NCI-H82 treated with DMSO at 0.1 percent for 48 hours (cell line): ENCODE data around the gene BSG.
"Not testable (repeated sequence)": the region's sequence is repeated elsewhere in the genome, so short reads cannot be mapped to it uniquely, and the experiment has no call there.

Experiments used
- DNase-seq: peaks from one replicate; lab custom pipeline; 2025; ENCODE audit not compliant: unreplicated experiment; lab: John Stamatoyannopoulos, UW

BSG gene

DNA sequence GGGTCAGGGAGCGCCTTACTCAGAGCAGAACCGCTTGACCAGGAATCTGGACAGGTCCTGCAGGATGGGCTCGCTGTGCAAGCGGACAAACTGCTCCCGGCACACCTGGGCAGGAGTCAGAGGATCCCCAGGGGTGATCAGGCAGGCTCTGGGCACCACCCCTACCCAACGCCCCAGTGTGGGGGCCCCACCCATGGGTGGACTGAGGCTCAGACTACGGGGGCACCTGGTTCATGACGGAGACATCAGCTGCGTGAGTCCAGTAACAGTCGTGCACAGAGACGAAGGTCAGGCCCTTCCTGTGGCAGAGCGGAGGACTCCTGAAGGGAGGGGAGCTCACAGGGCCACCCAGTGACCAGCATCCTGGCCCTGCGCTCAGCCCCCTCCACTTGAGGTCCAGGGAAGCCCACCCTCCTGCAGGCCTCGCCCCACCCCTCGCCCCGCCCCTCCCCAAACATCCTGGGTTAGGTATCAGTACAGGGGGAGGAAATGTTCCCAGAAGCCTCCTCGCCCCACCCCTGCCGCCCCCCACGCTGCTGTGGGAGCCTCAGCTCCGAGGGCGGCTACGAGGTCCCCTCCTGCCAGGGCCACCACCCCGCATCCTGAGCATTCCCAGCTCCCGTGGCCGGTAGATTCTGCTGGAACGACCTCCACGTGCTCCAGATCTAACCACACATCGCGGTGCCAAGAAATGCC, 45.3 kb downstream of the BSG start:
- DNase-seq: no peak

DNA sequence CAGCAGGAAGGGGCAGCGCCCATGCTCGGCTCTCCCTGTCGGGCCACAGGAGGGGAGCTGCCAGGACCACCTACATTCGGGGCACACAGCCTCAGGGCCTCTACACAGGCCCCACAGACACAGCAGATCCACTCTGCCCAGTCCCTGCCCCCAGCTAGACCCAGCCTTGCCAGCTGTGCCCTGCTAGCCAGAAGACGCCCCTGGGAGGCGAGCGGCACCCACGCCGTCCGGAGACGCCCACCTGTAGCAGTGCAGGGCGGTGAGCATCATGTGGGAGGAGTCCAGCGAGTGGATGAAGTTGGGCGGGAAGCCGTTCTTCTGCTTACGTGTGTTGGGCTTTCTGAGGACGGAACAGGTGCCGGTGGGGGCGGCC, 45.8 kb downstream of the BSG start:
- no peak for DNase-seq

DNA sequence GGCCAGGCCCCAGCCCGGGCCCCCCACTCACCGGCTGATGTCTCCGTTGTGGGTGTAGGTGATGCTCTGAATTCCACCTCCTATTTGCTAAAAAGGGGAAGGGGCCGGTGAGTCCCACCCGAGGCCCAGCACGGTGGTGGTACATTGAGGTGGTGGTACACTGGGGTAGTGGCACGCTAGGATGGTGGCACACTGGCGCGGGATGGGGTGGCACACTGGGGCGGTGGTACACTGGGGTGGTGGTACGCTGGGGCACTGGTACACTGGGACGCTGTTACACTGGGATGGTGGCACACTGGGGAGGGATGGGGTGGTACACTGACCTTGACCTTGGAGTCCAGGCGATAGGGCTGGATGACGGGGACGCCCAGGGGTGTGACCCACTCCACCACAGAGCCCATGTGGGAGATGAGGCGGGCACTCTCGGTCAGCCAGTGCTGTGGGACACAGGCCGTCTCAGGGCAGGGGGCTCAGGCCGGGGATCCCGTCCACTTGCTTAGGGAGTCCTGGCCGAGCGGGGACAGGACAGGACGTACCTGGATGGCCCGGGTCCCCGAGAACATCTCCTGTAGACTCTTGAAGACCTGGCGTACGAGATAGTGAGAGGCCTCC, 46.4 kb downstream of the BSG start:
- DNase-seq: no peak

DNA sequence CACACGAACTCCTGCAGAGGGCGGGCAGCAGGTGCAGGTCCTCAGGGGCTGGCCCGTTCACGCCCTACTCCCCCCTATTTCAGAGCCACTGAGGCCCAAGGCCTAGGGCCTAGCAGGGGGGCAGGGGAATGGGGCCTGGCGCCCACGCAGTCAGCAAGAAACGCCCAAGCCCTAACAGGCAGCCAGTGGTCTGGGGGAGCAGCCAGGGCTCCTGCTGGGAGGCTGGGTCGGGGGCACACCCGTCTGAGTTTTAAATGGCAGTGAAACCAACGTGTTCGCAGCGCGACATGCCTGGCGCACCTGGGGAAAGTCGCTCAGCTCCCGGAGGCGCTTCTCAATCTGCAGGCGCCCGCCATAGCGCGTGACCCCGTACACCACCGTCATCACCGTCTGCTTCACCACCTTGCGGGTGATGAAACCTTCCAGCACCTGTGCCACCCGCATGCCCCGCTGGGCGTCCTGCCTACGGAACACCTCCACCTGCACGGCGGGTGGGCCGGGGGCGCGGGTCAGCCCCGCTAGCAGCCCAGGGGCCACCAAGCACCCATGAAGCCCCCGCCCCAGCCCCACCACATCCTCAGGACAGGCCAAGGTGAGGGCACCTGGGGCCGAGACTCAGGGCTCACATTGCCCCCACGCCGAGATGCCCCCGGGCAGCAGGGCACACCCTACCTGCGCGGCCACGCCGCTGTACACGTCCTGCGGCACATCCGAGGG, 47.0 kb downstream of the BSG start:
- no peak for DNase-seq

DNA sequence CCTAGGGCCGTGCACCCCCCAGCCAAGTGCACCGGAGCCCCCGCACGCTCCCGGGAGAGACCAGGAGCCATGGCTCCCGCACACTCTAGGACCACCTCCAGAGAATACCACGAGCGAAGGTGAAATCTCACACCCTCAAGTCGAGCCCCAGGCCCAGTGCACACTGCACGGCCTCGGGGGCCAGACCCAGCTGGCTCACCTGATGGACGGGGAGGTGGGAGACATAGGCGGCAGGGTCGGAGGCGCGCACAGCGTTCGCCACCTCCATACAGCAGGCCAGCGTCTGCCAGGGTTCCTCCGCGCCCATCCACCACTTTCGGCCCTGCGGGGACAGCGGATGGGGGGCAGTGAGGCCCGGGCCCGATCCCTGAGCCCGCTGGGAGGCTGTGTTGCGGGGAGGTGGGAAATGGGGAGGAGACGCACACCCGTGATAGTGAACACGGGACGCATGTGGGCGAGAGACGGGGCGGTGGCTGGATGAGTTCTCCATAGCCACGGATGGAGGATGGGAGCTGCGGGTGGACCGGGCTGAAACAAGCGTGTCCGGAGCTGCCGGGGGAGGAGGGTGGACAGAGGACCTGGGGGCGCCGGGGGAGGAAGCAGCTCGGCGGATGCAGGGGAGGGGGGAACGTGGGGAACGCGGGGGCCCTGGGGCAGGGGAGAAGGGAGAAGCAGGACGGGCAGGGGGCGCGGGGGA, 47.9 kb downstream of the BSG start:
- DNase-seq: no peak

DNA sequence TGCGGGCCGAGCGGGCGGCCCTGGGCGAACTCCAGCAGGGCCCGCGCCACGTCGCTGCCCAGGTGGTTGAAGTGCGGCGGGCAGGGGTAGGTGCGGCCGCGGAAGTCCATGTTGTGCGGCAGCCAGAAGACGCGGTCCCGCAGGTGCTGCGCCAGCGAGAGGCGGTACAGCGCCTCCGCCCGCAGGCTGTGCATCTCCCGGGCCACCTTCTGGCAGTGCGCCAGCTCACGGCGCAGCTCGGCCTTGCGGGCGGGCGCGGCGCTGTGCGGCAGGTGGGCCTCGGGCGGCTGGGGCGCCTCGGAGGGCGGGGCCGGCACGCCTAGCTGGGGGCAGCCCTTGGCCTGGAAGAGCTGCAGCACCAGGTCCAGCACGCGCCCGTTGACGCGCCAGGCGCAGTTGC, 48.8 kb downstream of the BSG start:
- DNase-seq: not testable (repeated sequence)

DNA sequence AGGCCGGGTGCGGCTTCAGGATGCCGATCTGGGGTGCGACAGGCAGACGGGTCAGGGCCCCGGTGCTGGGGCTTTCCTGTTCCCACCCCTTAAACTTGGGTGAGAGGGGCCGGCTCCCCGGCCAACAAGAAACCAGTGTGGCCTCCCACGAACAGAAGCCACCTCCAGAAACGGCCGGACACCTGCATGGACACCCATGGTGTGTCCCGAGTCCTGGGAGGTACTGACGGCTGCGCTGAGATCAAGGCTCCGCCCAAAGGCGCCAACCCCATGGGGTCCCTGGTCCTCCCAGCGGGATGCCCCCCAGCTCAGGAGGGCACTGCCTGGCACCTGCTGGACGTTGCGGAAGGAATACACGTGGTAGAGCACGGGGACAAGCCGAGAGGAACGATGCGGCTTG, 49.4 kb downstream of the BSG start:
- DNase-seq: no peak

DNA sequence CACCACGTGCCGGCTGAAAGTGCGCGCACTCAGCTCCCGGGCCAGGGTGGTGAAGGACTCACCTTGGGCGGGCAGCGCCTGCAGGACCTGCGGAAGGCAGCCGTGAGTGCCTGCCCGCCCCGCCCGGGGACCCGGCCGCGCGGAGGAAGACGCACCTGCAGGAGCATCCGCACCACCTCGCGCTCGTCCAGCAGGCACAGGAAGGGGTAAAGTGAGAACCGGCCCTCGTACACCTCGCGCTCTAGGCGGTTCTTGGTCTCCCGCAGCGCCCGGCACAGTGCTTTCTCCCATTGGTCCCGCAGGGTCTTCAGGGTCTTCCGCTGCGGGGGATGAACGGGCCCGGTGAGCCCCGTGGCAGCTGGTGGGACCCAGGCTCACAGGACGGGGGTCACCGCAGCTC, 50.3 kb downstream of the BSG start:
- no peak for DNase-seq

DNA sequence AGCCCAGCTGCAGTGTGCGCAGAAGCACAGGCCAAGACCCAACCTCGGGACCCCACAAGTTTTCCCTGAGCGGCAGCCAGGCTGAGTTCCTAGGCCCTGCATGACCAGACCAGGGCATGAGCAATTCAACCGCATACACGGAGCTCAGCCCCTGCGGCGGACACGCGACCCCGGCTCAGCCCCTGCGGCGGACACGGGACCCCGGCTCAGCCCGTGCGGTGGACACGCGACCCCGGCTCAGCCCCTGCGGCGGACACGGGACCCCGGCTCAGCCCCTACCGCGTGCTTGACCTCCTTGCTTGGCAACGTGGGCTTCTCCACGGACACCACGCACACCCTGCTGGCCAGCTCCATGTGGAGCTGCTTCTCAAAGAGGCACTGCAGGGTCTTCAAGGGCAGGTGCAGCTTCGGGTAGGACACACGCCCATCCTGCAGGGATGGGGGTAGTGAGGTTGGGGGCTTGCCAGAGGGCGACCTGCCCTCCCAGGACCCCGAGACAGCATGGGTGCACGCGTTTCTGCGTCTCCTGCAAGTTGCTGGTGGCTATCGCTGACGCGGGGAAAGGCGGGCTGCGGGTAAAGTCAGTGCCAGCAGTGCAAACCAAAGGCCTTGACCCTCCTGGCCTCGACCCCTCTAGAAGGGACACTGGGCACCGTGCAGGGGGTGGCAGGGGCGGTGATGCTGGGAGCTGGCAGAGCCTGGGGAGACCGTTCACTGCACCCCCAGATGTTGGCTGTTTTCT, 51.0 kb downstream of the BSG start:
- no peak for DNase-seq

DNA sequence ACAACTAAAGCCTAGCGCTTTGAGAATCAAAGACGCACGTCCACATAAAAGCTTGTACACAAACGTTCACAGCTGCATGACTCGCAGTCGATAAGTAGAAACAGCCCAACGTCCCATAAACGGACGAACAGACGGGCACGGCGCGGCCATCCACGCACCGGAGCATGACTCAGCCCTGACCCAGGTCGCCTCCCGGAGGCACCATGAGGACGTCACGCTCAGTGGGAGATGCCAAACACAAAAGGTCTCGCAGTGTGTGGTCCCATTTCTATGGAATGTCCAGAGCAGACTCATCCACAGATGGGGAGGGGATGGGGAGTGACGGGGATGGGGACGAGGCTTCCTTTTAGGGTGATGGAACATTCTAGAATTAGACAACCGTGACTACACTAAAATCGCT, 51.6 kb downstream of the BSG start:
- no peak for DNase-seq

DNA sequence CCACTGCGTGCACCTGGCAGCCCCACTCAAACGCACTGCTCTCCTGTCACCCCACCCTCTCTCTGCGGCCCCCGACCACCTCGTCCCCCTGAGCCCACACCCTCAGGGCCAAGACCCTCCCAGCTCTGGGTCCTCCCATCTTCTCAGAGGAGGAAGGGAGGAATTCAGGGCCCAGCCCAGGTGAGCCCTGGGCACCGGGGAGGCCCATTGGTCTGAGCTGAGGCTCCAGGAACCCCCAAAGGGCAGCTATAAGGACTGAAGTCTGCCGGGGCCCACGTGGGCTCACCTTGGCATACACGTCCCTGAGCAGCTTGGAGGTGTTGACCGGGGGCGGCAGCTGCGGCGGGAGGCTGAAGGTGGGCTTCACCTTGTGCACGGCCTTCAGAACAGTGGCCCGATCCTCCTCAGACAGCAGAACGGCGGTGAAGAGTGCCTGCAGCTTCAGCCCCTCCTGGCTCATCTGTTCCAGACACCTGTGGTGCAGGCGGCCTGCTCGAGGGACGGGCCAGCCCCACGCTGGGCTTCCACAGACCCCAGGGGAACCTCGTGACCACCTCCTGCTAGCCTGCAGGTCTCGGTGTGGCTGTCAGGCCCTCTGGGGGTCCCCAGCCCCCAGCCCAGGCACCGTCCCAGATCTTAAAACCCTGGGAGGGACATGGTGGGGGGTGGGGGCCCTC, 52.2 kb downstream of the BSG start:
- no peak for DNase-seq

DNA sequence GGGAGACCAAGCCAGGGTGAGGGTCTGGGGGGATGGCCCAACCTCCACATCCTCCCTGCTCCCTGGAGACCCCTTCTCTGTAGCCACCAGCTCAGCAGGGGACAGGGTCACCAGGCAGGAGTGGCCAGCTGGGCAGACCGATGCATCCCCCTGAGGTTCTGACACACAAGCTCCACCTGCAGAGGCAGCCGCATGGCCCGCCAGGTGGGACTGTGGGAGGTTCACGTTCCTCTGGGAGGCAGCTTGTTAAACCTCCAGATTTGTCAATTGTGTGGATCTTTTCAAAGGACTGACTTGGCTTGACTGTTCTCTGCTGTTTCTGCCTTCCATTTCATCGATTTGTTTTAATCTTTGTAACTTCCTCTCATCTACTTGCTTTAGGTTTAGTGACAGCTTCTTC, 52.9 kb downstream of the BSG start:
- no peak for DNase-seq

DNA sequence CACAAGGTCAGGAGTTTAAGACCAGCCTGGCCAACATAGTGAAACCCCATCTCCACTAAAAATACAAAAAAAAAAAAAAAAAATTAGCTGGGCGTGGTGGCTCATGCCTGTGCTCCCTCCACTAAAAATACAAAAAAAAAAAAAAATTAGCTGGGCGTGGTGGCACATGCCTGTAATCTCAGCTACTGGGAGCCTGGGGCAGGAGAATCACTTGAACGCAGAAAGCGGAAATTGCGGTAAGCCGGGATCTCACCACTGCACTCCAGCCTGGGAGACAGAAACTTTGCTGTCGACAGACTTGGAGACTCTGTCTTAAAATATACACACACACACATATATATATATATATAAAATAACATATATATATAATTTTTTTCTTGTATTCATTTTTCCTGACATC, 54.2 kb downstream of the BSG start:
- not testable (repeated sequence) for DNase-seq

DNA sequence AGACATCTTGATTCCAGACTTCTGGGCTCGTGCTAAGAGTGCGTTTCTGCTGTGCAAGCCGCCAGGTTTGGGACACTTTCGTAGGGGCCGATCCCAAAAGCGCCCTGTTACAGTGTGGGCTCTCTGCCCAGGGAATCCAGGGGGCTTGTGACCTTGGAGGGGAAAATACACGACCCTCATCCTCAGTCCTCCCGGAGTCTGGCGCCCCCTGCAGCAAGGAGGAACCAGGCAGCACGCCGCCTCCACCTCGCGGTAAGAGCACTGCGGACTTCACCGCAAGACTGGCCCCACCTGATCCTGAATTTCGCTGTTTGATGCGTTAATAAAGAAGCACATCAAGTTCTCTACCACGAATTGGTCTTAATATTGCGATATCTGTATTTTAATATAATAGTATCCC, 55.8 kb downstream of the BSG start:
- no peak for DNase-seq

DNA sequence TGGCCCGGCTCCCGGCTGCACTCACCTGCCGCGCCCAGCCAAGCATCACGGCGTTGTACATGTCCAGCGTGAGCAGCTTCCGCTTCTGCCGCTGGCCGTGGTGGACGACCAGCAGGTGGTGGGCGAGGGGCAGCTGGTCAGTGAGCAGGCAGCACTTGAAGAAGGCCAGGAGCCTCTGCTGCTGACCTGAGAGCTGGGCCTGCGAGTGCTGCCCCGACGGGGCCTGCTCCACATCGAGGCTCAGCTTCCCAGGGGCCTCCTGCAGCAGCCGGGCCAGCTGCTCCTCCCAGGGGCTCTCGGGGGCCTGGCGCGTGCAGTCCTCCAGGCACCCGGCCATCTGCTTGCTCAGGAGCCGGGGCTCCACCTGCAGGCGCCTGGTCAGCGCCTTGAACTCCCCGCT, 57.1 kb downstream of the BSG start:
- not testable (repeated sequence) for DNase-seq

DNA sequence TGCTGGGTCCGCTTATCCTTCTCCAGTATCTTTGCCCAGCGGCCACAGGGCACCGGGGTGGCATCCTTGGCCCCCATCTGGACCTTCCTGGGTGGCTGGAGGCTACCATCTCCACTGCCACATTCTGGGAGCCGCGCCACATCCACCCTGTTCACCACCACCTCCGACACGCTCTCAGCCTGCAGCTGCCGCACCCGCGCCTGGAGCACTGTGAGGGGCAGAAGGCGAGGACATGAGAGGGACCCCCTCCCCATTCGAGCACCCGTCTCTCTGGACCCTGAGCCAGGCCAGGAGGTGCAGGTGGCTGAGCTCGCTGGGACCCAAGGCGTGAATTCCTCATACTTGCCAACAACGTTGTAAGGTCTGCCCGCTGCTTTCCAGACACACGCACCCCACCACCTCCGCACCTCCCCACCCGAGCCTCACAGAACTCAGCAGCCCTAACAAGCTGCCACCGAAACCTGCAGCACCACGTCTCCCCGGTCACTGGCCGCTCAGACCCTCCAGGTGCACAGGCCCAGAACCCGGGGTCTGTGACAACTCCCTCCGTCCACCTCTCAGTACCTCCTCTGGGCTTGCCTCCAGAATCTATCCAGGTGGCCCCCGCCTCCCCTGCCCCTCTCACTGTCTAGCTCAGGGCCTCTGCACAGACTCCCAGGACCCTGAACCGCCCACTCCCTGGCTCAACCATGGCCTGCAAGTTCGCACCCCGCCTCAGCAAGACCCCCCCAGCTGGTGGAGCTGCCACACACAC, 57.7 kb downstream of the BSG start:
- DNase-seq: no peak

DNA sequence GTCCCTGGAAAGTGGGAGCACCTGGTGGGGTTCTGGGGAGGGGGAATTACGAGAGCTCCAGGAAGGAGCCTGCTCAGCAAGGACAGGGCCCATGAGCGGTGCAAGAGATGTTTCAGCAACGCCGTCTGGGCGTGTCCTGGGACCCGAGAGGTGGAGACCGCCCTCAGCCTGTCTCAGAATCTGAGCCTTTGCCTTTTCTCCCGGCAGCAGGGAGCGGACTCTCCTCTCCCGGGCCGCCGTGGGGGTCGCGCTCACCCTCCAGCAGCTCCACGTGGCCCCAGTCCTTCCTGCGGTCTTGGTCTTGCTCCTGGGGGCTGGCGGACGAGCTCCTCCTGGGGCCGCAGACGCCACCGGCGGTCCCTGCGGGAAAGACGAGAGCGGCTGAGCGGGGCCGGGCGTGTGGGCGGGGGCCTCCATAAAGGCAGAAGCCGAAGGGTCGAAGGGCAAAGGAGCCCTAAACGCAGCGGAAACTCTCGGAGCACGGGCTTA, 60.2 kb downstream of the BSG start:
- no peak for DNase-seq
